HT-29 (cell line): Measurements from ENCODE around the gene SKA2. TPM values are rescaled to one million over a fixed set of nuclear protein-coding genes. Genes with fewer than 3 reads are reported as not detected.
A peak's percentile ranks its signal among the peaks of the same experiment; 100 is the strongest.
"Not testable (repeated sequence)": the region's sequence is repeated elsewhere in the genome, so short reads cannot be mapped to it uniquely, and the experiment has no call there.

Experiments used
- DNase-seq: peaks from one replicate; pipeline ENCODE4 v3.0.0-alpha.2; 2015; ENCODE audit warnings: low spot score
- total RNA-seq: library from RNA; depleted of rRNA; stranded (reverse); fragments of >200 nt; shearing (Covaris generic); gene quantifications from 2 replicates; pipeline ENCODE4 v1.2.3, GENCODE V29; 2014

The SKA2 gene
- total RNA-seq, 1 experiment from 2014 or later = 43.5 TPM

- DNase-seq = no peak
These were observed 2.1 kb downstream of the SKA2 start for GRCh38 chr17:59152925-59153324.

GRCh38 chr17:59151591-59151990 lies 3.4 kb downstream of the SKA2 start:
- no peak for DNase-seq

GRCh38 chr17:59151006-59151405 lies 4.0 kb downstream of the SKA2 start:
- no peak for DNase-seq

GRCh38 chr17:59149841-59150511 lies 5.0 kb downstream of the SKA2 start:
- DNase-seq = no peak

- no peak for DNase-seq
These were observed 5.9 kb downstream of the SKA2 start for GRCh38 chr17:59149051-59149450.

GRCh38 chr17:59145571-59146096 lies 9.4 kb downstream of the SKA2 start:
- DNase-seq = no peak

GRCh38 chr17:59141860-59142259 lies 13.1 kb downstream of the SKA2 start:
- no peak for DNase-seq

- DNase-seq = no peak
These were observed 15.0 kb downstream of the SKA2 start for GRCh38 chr17:59139939-59140338.

GRCh38 chr17:59138339-59138738 lies 16.6 kb downstream of the SKA2 start:
- DNase-seq = not testable (repeated sequence)

- DNase-seq = no peak
These were observed 23.9 kb downstream of the SKA2 start for GRCh38 chr17:59131131-59131530.

- DNase-seq = no peak
These were observed 25.2 kb downstream of the SKA2 start for GRCh38 chr17:59129814-59130213.

- DNase-seq = no peak
These were observed 28.1 kb downstream of the SKA2 start for GRCh38 chr17:59126809-59127417.

- DNase-seq = no peak
These were observed 30.3 kb downstream of the SKA2 start for GRCh38 chr17:59124665-59125064.

GRCh38 chr17:59121901-59122480 lies 33.0 kb downstream of the SKA2 start:
- no peak for DNase-seq

GRCh38 chr17:59115474-59115873 lies 39.5 kb downstream of the SKA2 start:
- DNase-seq = no peak

GRCh38 chr17:59111539-59111938 lies 43.4 kb downstream of the SKA2 start:
- no peak for DNase-seq

GRCh38 chr17:59110973-59111372 lies 44.0 kb downstream of the SKA2 start:
- DNase-seq = no peak

GRCh38 chr17:59108400-59109102 lies 46.4 kb downstream of the SKA2 start:
- no peak for DNase-seq

GRCh38 chr17:59107306-59107670 lies 47.7 kb downstream of the SKA2 start:
- DNase-seq = no peak

- peak; percentile 99 for DNase-seq
These were observed 48.3 kb downstream of the SKA2 start, which contains the start of gene TRIM37 for GRCh38 chr17:59106463-59107305. Gene TRIM37 (minus strand): TSS chr17:59106880. CDS start chr17:59106461, 419 bp downstream.

GRCh38 chr17:59105852-59106462 lies 49.0 kb downstream of the SKA2 start:
- DNase-seq = peak; percentile 57
